COLO668 (cell line): ENCODE data around the gene AUH.

Experiments used
- DNase-seq: peaks from one replicate; lab custom pipeline; 2025; ENCODE audit not compliant: unreplicated experiment; lab: John Stamatoyannopoulos, UW

The AUH gene

GRCh38 chr9:91176426-91176825 is 185.3 kb downstream of the AUH start:
- no peak for DNase-seq

GRCh38 chr9:91174772-91175171 is 186.9 kb downstream of the AUH start:
- no peak for DNase-seq

GRCh38 chr9:91172329-91172728 is 189.4 kb downstream of the AUH start:
- no peak for DNase-seq

GRCh38 chr9:91170951-91171350 is 190.8 kb downstream of the AUH start:
- DNase-seq: no peak

- no peak for DNase-seq
Observed at GRCh38 chr9:91166796-91167366, 194.8 kb downstream of the AUH start.

GRCh38 chr9:91164724-91165520 is 196.8 kb downstream of the AUH start:
- DNase-seq: no peak
